Liver (tissue), 3 donors: ENCODE results near the gene KISS1.

Source experiments
- CTCF ChIP-seq: fragments of 150-350 bp; IDR thresholded peaks from 2 replicates; pipeline ENCODE4 v1.5.1; 2017; ENCODE audit warnings: improper control_type of control experiment, low read depth, low read length; ENCODE audit not compliant: missing input control
- EGR1 ChIP-seq, 2 donors: IDR thresholded peaks; 2 replicates each; pipeline ENCODE4 v1.6.1; 2016 to 2018; ENCODE audit warnings: antibody characterized with exemption in 2 of 2, low read depth in 2 of 2
- GABPA ChIP-seq, 2 donors: IDR thresholded peaks in 1 of 2; conservative IDR thresholded peaks in 1 of 2; 2 replicates each; pipeline ENCODE4 v1.6.1; 2016; ENCODE audit warnings: antibody characterized with exemption in 2 of 2, mild to moderate bottlenecking in 1 of 2, moderate library complexity in 1 of 2
- HNF4G ChIP-seq: IDR thresholded peaks from 2 replicates; pipeline ENCODE4 v1.6.1; 2016; ENCODE audit warnings: antibody characterized with exemption
- RAD21 ChIP-seq, 2 donors: IDR thresholded peaks; 2 replicates each; pipeline ENCODE4 v1.6.1; 2016; ENCODE audit warnings: antibody characterized with exemption in 2 of 2, mild to moderate bottlenecking in 2 of 2
- REST ChIP-seq: IDR thresholded peaks from 2 replicates; pipeline ENCODE4 v1.6.1; 2016; ENCODE audit warnings: antibody characterized with exemption, mild to moderate bottlenecking
- RXRA ChIP-seq, 2 donors: IDR thresholded peaks; 2 replicates each; pipeline ENCODE4 v1.6.1; 2017 to 2018; ENCODE audit warnings: antibody characterized with exemption in 2 of 2, mild to moderate bottlenecking in 1 of 2
- TAF1 ChIP-seq: conservative IDR thresholded peaks from 2 replicates; pipeline ENCODE4 v1.6.1; 2016; ENCODE audit warnings: antibody characterized with exemption, mild to moderate bottlenecking
- ZBTB33 ChIP-seq: IDR thresholded peaks from 2 replicates; pipeline ENCODE4 v1.6.1; 2016; ENCODE audit warnings: antibody characterized with exemption
- donor health status: healthy.
- donor health status: healthy.

- TF ChIP-seq TAF1 (no peak), EGR1 (IDR thresholded peaks at IDR 0.05; ENCODE audit: low read depth in 2 of 2) (no peak), CTCF (no peak), GABPA (IDR thresholded peaks at IDR 0.05 in 1 of 2, conservative IDR thresholded peaks at IDR 0.05 in 1 of 2) (no peak), RAD21 (IDR thresholded peaks at IDR 0.05) (no peak), RXRA (IDR thresholded peaks at IDR 0.05) (no peak), REST (no peak), HNF4G (no peak), ZBTB33 (no peak)
Observed at GRCh38 chr1:204191456-204191855, 4.8 kb downstream of the KISS1 start.
